ENCODE data around the gene C16orf74.
A peak's percentile ranks its signal among the peaks of the same experiment; 100 is the strongest.

- TF ChIP-seq POLR2A (IDR thresholded peaks at IDR 0.05) (no peak), POLR2AphosphoS5 (IDR thresholded peaks at IDR 0.05) (peak in 1 of 3 donors; percentile 32)
Observed at GRCh38 chr16:85733155-85733838, 17.6 kb downstream of the C16orf74 start.
